Activated T-cell treated with anti-CD3 and anti-CD28 coated beads, Interleukin-2, amount 50 U/mL, for 72 hours (primary cell): ENCODE data around the gene SST. TPM values are rescaled to one million over a fixed set of nuclear protein-coding genes. Genes with fewer than 3 reads are reported as not detected.

ENCODE experiments used
- ATAC-seq, 2 donors: fragments of 150-1000 bp; cut with Tn5 transposase; replicated peaks in 1 of 2; 2 replicates each; pipeline ENCODE4 v1.10.0; 2021; ENCODE audit warnings: moderate library complexity in 2 of 2, mild to moderate bottlenecking in 1 of 2
- DNase-seq, 2 donors: peaks; one replicate each; pipeline ENCODE4 v3.0.0; 2021 to 2022; ENCODE audit warnings: mixed read lengths in 1 of 2
- H3K27ac Mint-ChIP-seq: one replicate; pipeline ENCODE4 v1.8.0; 2022; ENCODE audit warnings: mild to moderate bottlenecking, moderate library complexity, mixed read lengths
- H3K27me3 Mint-ChIP-seq: one replicate; pipeline ENCODE4 v1.8.0; 2022; ENCODE audit warnings: low read depth, mixed read lengths
- H3K36me3 Mint-ChIP-seq, 2 donors: one replicate each; pipeline ENCODE4 v1.8.0; 2022; ENCODE audit warnings: mixed read lengths in 2 of 2, mild to moderate bottlenecking in 1 of 2; ENCODE audit not compliant: insufficient read depth in 2 of 2
- H3K4me1 Mint-ChIP-seq: one replicate; pipeline ENCODE4 v1.8.0; 2022; ENCODE audit warnings: low read depth, mixed read lengths
- H3K4me3 Mint-ChIP-seq, 2 donors: one replicate each; pipeline ENCODE4 v1.8.0; 2022; ENCODE audit warnings: mild to moderate bottlenecking in 2 of 2, mixed read lengths in 2 of 2, moderate library complexity in 2 of 2
- H3K9me3 Mint-ChIP-seq, 2 donors: one replicate each; pipeline ENCODE4 v1.8.0; 2022; ENCODE audit warnings: mixed read lengths in 2 of 2
- total RNA-seq, 2 donors: library from RNA; stranded (reverse); gene quantifications; one replicate each; pipeline ENCODE4 v1.2.3, GENCODE V29; 2022

SST gene
- total RNA-seq, result not detected

DNA sequence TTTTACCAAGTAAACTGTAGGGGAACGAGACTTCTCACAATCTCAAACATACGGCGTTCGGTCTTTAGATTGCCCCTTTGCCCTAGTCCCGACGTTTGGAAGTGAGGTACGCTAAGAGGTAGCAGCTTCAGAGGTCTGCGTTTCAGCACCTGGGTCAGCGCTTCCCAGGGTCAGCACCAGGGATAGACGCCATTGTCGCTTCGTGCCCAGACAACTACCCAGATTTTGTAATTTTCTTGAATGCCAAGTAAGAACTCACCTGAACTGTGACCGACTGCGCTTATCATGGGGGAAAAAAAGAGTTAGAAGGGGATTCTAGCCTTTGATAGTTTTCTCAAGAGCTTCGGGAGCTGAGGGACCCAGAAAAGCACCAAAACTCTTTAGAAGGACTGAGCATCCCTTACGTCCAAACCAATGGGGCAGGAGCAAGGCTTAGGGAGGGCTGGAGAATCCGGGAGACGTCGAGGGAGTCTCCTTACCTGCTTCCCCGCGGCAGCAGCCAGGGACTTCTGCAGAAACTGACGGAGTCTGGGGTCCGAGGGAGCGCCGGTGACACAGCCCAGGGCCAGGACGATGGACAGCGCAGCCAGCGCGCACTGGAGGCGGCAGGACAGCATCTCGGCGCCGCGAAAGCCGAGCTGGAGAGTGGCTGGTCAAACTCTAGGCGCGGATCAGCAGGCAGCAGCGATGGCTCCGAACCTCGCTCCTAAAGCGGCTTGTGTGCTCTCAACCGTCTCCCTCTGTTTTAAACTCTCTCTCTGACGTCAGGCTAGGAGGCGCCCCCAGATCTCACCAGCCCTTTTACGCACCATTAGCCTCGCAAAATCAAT lies at the start of gene SST:
SST (minus strand) TSS at position 720 of the 830 bp plus-strand sequence; CDS start at position 617, 103 bp downstream.
- peaks cover 92% of the 10 kb centered on the region for H3K27me3 Mint-ChIP-seq
- H3K27ac Mint-ChIP-seq, result no peak within 1 kb of the TSS
- no peak within 1 kb of the TSS for H3K4me3 Mint-ChIP-seq
- H3K9me3 Mint-ChIP-seq, result no peaks in the 10 kb centered on the region
- DNase-seq, result peak; percentile 16 to 19
- H3K36me3 Mint-ChIP-seq, result peaks cover 0 to 4% of the 10 kb centered on the region in 2 donors
- H3K4me1 Mint-ChIP-seq, result peaks cover 12% of the 10 kb centered on the region
- ATAC-seq, result no peak

DNA sequence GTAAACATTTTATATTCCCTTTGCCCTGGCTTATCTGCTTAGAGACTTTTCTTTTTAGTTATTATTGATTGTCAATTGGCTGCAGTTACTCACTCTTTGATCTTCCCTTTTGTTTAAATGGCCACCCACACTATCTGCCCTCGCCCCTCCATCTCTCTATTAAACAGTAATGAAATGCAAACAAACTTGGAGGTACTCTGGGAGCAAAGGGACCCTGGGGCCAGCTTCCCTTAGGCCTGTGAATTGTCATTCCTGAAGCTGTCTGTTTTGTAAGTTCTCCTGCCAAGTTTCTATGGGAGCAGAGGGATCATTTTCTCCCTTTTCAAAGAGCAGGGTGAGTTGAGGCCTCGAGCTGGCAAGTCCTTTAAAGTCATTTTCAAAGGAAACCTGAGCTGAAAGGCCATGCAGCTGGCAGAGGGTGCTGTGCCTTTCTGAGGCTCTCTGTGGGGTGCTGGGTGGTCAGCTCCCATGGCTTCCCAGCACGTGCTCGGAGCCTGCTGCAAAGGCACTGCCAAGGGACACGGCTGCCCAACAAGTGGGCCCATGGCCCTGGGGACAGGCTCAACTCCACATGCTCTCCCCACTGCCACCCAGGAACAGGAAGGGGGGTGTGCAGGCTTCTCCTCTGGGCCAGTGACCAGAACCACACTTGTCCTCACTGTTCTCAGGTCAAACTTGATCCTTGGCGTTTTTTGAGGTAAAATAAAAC lies 49.6 kb upstream of the SST start:
- H3K27ac Mint-ChIP-seq, result no peak overlapping the region
- ATAC-seq, result no peak

GRCh38 chr3:187718802-187719201 lies 48.6 kb upstream of the SST start:
- ATAC-seq, result no peak
- Mint-ChIP-seq H3K4me1 (peaks cover 10% of the 10 kb centered on the region), H3K36me3 (peaks cover 0 to 4% of the 10 kb centered on the region in 2 donors), H3K27me3 (no peaks in the 10 kb centered on the region), H3K4me3 (no peak overlapping the region), H3K27ac (no peak overlapping the region), H3K9me3 (no peaks in the 10 kb centered on the region)
- DNase-seq, result no peak

More for the DNA sequence above, 49.6 kb upstream of the SST start:
- Mint-ChIP-seq H3K4me3 (no peak overlapping the region), H3K9me3 (no peaks in the 10 kb centered on the region), H3K36me3 (peaks cover 0 to 8% of the 10 kb centered on the region in 2 donors), H3K27me3 (no peaks in the 10 kb centered on the region), H3K4me1 (peaks cover under 1% of the 10 kb centered on the region)
- DNase-seq, result no peak

DNA sequence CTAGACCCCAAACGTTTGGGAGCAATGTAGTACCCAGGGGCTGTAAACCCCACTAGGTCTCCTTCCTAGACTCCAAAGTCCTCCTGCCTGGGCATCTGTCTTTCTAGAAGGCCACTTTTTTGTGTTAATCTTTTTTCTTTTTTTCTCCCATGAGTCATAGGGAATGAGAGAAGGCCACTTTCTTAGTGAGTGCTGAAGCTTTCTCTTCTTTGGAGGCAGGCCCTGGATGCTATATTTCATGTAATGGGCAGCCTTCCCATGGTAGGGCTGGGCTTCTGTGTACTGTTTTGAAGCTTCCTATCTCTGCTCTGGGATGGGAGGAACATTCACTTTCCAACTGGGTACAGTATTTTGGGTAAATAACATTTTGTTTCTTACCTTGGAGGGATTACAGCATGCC lies 47.4 kb upstream of the SST start:
- no peak for ATAC-seq
- Mint-ChIP-seq H3K27me3 (no peaks in the 10 kb centered on the region), H3K4me3 (no peak overlapping the region), H3K9me3 (no peaks in the 10 kb centered on the region), H3K27ac (no peak overlapping the region), H3K36me3 (no peaks in the 10 kb centered on the region), H3K4me1 (peaks cover 14% of the 10 kb centered on the region)
- DNase-seq, result no peak

GRCh38 chr3:187714404-187714979 lies 44.3 kb upstream of the SST start:
- DNase-seq (peak; percentile 68 to 79), ATAC-seq (peak; percentile 78 to 81)
- no peak overlapping the region for H3K4me3 Mint-ChIP-seq
- H3K36me3 Mint-ChIP-seq, result no peaks in the 10 kb centered on the region
- H3K9me3 Mint-ChIP-seq, result no peaks in the 10 kb centered on the region
- peaks cover 14% of the 10 kb centered on the region for H3K4me1 Mint-ChIP-seq
- no peaks in the 10 kb centered on the region for H3K27me3 Mint-ChIP-seq
- no peak overlapping the region for H3K27ac Mint-ChIP-seq

GRCh38 chr3:187713504-187713903 lies 43.3 kb upstream of the SST start:
- H3K27ac Mint-ChIP-seq, result no peak overlapping the region
- no peak overlapping the region for H3K4me3 Mint-ChIP-seq
- DNase-seq (no peak), ATAC-seq (peak; percentile 52 to 68)
- H3K4me1 Mint-ChIP-seq, result peaks cover 14% of the 10 kb centered on the region
- H3K9me3 Mint-ChIP-seq, result no peaks in the 10 kb centered on the region
- no peaks in the 10 kb centered on the region for H3K27me3 Mint-ChIP-seq
- H3K36me3 Mint-ChIP-seq, result no peaks in the 10 kb centered on the region

DNA sequence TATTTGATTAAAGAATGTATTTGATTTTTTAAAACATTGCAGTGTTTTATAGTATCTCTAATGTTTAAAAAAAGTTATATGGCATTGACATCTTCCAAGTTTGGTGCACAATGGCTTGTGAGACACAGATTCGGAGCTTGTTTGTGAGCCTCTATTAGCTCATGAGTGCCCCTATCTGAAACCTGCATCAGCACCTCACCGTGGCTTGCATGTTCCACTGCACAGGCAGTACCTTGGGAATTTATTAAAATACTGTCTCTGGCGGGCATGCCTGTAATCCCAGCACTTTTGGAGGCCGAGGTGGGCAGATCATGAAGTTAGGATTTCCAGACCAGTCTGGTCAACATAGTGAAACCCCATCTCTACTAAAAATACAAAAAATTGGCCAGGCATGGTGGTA lies 39.0 kb upstream of the SST start:
- no peak for ATAC-seq
- no peaks in the 10 kb centered on the region for H3K9me3 Mint-ChIP-seq

GRCh38 chr3:187708696-187709095 lies 38.5 kb upstream of the SST start:
- Mint-ChIP-seq H3K9me3 (no peaks in the 10 kb centered on the region), H3K27me3 (no peaks in the 10 kb centered on the region), H3K27ac (no peak overlapping the region), H3K4me1 (peaks cover 3% of the 10 kb centered on the region), H3K4me3 (no peak overlapping the region), H3K36me3 (no peaks in the 10 kb centered on the region)
- no peak for DNase-seq
- ATAC-seq, result no peak

More for the DNA sequence above, 39.0 kb upstream of the SST start:
- Mint-ChIP-seq H3K4me3 (no peak overlapping the region), H3K27me3 (no peaks in the 10 kb centered on the region), H3K27ac (no peak overlapping the region), H3K4me1 (peaks cover 8% of the 10 kb centered on the region), H3K36me3 (no peaks in the 10 kb centered on the region)
- DNase-seq, result no peak

GRCh38 chr3:187706971-187707370 lies 36.8 kb upstream of the SST start:
- DNase-seq (no peak), ATAC-seq (no peak)
- no peaks in the 10 kb centered on the region for H3K36me3 Mint-ChIP-seq
- no peaks in the 10 kb centered on the region for H3K9me3 Mint-ChIP-seq
- no peak overlapping the region for H3K27ac Mint-ChIP-seq
- H3K4me3 Mint-ChIP-seq, result no peak overlapping the region
- H3K27me3 Mint-ChIP-seq, result no peaks in the 10 kb centered on the region
- H3K4me1 Mint-ChIP-seq, result no peaks in the 10 kb centered on the region

DNA sequence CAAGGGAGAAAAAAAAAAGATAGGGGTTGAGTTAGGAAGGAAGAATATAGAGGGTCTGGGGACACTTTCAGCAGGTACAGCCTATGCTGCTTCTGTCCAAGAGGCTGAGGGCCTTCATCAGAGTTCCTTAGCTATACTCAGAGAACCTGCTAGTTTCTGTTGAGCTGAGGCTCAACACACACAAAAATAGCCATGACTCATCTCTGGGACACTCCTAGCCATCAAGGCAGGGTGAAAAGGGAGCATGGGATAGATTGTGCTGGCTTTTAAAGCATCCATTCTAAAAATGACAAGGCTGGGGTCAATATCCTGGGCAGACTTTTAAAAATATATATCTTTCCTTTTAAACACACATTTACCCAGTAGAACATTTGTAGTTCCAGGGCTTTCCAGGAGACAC lies 35.0 kb upstream of the SST start:
- H3K27me3 Mint-ChIP-seq, result no peaks in the 10 kb centered on the region
- H3K36me3 Mint-ChIP-seq, result no peaks in the 10 kb centered on the region
- H3K4me3 Mint-ChIP-seq, result no peak overlapping the region
- DNase-seq (no peak), ATAC-seq (no peak)
- H3K9me3 Mint-ChIP-seq, result no peaks in the 10 kb centered on the region
- no peaks in the 10 kb centered on the region for H3K4me1 Mint-ChIP-seq
- H3K27ac Mint-ChIP-seq, result no peak overlapping the region

GRCh38 chr3:187702507-187703033 lies 32.4 kb upstream of the SST start, which contains the start of gene RTP2:
TSS of gene RTP2 (minus strand) at chr3:187702557. CDS start at chr3:187702128, 429 bp downstream.
- ATAC-seq (no peak), DNase-seq (no peak)
- Mint-ChIP-seq H3K27me3 (peaks cover 6% of the 10 kb centered on the region), H3K9me3 (no peaks in the 10 kb centered on the region), H3K27ac (no peak within 1 kb of the TSS), H3K36me3 (no peaks in the 10 kb centered on the region), H3K4me1 (no peaks in the 10 kb centered on the region), H3K4me3 (no peak within 1 kb of the TSS)

DNA sequence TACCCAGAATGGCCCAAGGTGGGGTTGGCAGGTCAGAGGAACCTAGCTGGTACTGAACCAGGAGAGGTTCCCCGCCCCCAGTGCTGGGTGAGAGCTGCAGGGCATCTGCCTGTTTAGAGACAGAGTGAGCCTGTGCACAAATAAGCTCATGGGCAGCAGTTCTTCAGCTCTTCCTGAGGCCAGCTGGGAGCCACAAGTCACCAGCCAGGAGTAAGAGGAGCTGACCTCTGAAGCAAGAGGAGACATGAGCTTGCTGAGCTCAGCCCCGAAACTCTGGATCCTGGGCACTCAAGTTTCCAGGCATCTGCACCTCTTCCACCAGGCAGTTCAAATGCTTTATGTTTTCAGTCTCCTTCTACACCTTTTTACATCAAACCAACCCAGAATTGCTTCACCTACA lies 30.1 kb upstream of the SST start:
- Mint-ChIP-seq H3K27me3 (peaks cover 24% of the 10 kb centered on the region), H3K4me3 (no peak overlapping the region), H3K9me3 (no peaks in the 10 kb centered on the region), H3K36me3 (no peaks in the 10 kb centered on the region), H3K27ac (no peak overlapping the region), H3K4me1 (no peaks in the 10 kb centered on the region)
- ATAC-seq (no peak), DNase-seq (no peak)
